Measurements from ENCODE around the gene STXBP6.

DNA sequence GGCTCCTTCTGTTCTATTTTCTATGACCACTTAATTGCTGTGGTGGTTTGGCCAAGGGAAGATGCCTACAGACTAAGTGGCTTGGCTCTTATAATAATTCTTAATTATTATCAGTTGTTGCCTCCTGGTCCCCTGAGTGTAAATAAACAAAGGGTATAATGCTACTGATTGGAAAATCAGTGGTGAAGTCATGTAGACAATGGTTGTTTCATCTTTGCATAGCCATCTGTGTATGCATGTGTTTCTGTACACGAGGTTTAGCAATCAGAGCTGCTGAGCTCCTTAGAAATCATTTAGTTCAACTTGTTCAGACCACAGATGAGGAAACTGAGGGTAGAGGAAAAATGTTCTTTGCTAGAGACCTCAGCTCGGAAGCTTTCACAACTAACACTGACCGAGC is 152.2 kb downstream of the STXBP6 start:
- TF ChIP-seq, protein P1, sequence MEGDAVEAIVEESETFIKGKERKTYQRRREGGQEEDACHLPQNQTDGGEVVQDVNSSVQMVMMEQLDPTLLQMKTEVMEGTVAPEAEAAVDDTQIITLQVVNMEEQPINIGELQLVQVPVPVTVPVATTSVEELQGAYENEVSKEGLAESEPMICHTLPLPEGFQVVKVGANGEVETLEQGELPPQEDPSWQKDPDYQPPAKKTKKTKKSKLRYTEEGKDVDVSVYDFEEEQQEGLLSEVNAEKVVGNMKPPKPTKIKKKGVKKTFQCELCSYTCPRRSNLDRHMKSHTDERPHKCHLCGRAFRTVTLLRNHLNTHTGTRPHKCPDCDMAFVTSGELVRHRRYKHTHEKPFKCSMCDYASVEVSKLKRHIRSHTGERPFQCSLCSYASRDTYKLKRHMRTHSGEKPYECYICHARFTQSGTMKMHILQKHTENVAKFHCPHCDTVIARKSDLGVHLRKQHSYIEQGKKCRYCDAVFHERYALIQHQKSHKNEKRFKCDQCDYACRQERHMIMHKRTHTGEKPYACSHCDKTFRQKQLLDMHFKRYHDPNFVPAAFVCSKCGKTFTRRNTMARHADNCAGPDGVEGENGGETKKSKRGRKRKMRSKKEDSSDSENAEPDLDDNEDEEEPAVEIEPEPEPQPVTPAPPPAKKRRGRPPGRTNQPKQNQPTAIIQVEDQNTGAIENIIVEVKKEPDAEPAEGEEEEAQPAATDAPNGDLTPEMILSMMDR (IDR thresholded peaks at IDR 0.05), result no peak
- TF ChIP-seq EP300 (IDR thresholded peaks at IDR 0.05) (no peak), POLR2A (IDR thresholded peaks at IDR 0.05) (no peak), POLR2AphosphoS5 (IDR thresholded peaks at IDR 0.05) (no peak)
